Smooth muscle cell of bladder (primary cell): Measurements from ENCODE around the gene PTCRA. TPM values are rescaled to one million over a fixed set of nuclear protein-coding genes. Genes with fewer than 3 reads are reported as not detected.

Experiments used
- total RNA-seq: library from RNA; depleted of rRNA; stranded (reverse); fragments of >200 nt; gene quantifications from 2 replicates; pipeline ENCODE4 v1.2.3, GENCODE V29; 2014

The PTCRA gene
- total RNA-seq, result not detected in 2 replicates

GRCh38 chr6:42915732-42916131 lies at the start of gene PTCRA:
Gene PTCRA (plus strand): TSS chr6:42916053. CDS start chr6:42916070, 17 bp downstream.

GRCh38 chr6:42879372-42880239 lies 36.2 kb upstream of the PTCRA start, which contains the start of gene RPL7L1:
Gene RPL7L1 (plus strand): TSS chr6:42879616. CDS start chr6:42879911, 295 bp downstream.

DNA sequence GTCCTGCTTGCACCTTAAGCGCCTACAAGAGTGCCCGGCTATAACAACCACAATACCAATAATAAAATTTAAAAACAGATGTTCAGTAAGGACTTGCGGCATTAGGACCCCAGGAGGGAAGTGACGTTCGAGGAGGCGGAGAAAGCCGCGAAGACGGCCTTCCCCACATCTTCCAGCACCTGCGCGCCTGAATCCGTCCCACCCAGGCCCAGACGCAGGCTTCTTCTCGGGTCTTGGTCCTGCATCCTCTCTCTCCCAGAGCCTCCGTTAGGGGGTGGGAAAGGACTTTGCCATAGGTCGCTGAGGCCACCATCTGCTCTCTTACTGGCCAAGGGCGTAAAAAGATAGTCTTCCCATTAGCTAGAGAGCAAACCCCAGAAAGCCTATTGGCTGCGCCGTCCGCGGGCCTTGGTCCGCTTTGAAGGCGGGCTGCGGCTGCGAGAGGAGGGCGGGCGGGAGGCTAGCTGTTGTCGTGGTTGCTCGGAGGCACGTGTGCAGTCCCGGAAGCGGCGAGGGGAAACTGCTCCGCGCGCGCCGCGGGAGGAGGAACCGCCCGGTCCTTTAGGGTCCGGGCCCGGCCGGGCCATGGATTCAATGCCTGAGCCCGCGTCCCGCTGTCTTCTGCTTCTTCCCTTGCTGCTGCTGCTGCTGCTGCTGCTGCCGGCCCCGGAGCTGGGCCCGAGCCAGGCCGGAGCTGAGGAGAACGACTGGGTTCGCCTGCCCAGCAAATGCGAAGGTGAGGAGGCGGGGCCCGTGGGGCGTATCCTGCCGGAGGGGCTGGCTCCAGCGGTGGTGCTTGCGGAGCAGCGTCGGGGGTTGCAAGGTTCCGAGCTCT lies 13.3 kb downstream of the PTCRA start, which contains the start of gene CNPY3:
Gene CNPY3, plus strand, starts transcription at position 495 of the 835 bp plus-strand sequence. Its CDS starts 91 bp downstream, at position 586.

DNA sequence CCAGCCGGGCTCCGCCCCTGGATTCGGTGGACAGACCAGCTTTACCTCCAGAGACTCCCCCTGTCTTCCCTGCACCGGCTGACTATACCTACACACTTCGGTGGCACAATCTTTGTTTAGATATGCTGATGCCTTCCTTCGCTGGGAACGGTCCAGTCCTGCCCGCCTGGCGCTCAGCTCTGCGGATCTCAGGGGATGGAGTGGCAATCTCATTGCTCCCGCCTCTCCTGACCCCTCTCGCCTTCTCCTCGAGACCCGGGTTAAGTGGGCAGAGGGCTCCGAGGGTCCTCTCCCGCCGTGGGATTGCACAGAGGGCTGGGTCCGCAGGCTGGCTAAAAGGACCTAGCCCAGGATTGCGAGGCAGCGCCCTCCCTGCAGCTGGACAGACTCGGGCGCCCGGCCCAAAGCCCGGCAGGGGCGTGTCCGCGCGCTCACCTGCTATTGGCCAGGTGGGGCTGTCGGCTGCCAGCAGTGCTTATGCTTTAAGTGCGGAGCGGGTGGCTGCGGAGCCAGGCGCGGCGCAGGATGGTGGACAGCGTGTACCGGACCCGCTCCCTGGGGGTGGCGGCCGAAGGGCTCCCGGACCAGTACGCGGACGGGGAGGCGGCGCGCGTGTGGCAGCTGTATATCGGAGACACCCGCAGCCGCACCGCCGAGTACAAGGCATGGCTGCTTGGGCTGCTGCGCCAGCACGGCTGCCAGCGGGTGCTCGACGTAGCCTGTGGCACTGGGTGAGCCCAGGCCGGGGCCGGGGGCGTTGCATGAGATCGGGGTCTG lies 44.6 kb downstream of the PTCRA start, which contains the start of gene GNMT:
Gene GNMT, plus strand, starts transcription at position 512 of the 777 bp plus-strand sequence. Its CDS starts 14 bp downstream, at position 526.

Other genes with a start within 250 kb of the PTCRA start
- 1.8 and 2.5 TPM in 2 replicates for gene PRPH2, start 193.5 kb upstream of the PTCRA start, total RNA-seq
- 32.3 and 47.2 TPM in 2 replicates for gene TBCC, start 169.9 kb upstream of the PTCRA start, total RNA-seq
- 3.5 and 3.7 TPM in 2 replicates for gene BICRAL, start 134.0 kb upstream of the PTCRA start, total RNA-seq
- 86.3 and 91.4 TPM in 2 replicates for gene RPL7L1, start 36.4 kb upstream of the PTCRA start, total RNA-seq
- 21.9 and 33.7 TPM in 2 replicates for gene CNPY3, start 13.4 kb downstream of the PTCRA start, total RNA-seq
- not detected in 2 replicates for gene GNMT, start 44.7 kb downstream of the PTCRA start, total RNA-seq
- 23.5 and 53.9 TPM in 2 replicates for gene PEX6, start 63.1 kb downstream of the PTCRA start, total RNA-seq
- gene PPP2R5D, start 68.5 kb downstream of the PTCRA start, total RNA-seq, result 29.6 and 31.5 TPM in 2 replicates
- gene MEA1, start 97.9 kb downstream of the PTCRA start, total RNA-seq, result 59.2 and 66.3 TPM in 2 replicates
- 64.4 and 86.1 TPM in 2 replicates for gene KLHDC3, start 98.2 kb downstream of the PTCRA start, total RNA-seq
- 76.1 and 80.2 TPM in 2 replicates for gene RRP36, start 105.6 kb downstream of the PTCRA start, total RNA-seq
- gene CUL7, start 137.8 kb downstream of the PTCRA start, total RNA-seq, result 44.5 and 49.3 TPM in 2 replicates
- 16.5 and 18.1 TPM in 2 replicates for gene MRPL2, start 143.4 kb downstream of the PTCRA start, total RNA-seq
- gene KLC4, start 143.6 kb downstream of the PTCRA start, total RNA-seq, result 15.5 and 18.7 TPM in 2 replicates
- gene PTK7, start 160.3 kb downstream of the PTCRA start, total RNA-seq, result 141 and 147 TPM in 2 replicates